ENCODE results near the gene ASXL1.

DNA sequence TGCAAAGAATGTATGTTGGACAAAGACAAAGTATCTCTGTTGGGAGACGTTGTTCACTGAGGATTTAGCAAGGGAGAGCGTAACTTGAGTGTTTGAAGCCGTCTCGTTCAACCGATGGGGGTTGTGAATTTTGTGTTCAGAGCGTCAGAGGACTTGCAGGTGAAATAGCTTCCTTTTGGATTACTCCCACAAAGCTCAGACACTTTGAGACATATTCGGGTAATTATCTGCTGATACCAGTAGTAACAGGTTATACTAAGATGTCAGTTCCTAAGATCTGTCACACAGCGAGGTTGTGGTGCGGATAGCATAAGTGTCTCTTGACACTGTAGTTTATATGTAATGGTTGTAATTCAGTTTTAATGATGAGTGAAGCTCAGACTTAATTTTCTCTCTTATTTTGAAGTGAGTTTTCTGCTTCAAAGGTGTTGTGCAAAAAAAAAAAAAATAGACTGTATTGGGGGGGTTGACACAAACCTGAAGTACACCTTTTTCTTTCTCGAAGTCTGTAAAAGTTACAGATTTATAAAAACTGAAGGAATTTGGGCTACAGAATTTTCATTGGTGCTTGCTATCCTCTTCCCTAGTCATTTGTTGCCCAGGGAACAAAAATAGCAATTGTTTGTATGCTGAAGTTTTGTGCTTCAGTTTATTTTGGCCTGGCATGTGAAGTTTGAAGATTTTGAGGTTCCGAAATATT lies 1.7 kb downstream of the ASXL1 start:
- TF ChIP-seq POLR2A (IDR thresholded peaks at IDR 0.05) (no peak), CTCF (IDR thresholded peaks at IDR 0.05) (no peak)
